Keratinocyte (primary cell): ENCODE measurements around the gene FCRL2. TPM values are rescaled to one million over a fixed set of nuclear protein-coding genes. Genes with fewer than 3 reads are reported as not detected.

ENCODE experiments used
- DNase-seq: peaks from one replicate; pipeline ENCODE4 v3.0.0-alpha.2; 2011; ENCODE audit warnings: low read depth, missing footprints, low spot score
- FAIRE-seq: peaks from 2 replicates; lab custom pipeline; 2011; peaks lifted over from hg19 to GRCh38; lab: Jason Lieb, UNC
- H2AFZ ChIP-seq: 2 replicates; pipeline ENCODE4 v1.6.0; 2012; ENCODE audit warnings: low read length, control low read depth, inconsistent platforms; ENCODE audit not compliant: control insufficient read depth
- H3K27ac ChIP-seq: 2 replicates; pipeline ENCODE4 v1.5.1; 2011; ENCODE audit warnings: low read length; ENCODE audit not compliant: control insufficient read depth, insufficient read depth
- H3K27me3 ChIP-seq: 3 replicates; pipeline ENCODE4 v1.6.0; 2011; ENCODE audit warnings: low read length; ENCODE audit not compliant: control insufficient read depth, insufficient read depth; ENCODE audit errors: extremely low read depth
- H3K36me3 ChIP-seq, 2 experiments: 2 replicates in 1 of 2; 3 replicates in 1 of 2; pipeline ENCODE4 v1.5.1; 2011; ENCODE audit warnings: low read length in 2 of 2, mild to moderate bottlenecking in 1 of 2; ENCODE audit not compliant: control insufficient read depth in 2 of 2, insufficient read depth in 2 of 2; ENCODE audit errors: extremely low read depth in 1 of 2
- H3K4me1 ChIP-seq: 3 replicates; pipeline ENCODE4 v1.5.1; 2011; ENCODE audit warnings: low read length; ENCODE audit not compliant: control insufficient read depth, insufficient read depth; ENCODE audit errors: extremely low read depth
- H3K4me2 ChIP-seq: 3 replicates; pipeline ENCODE4 v1.6.0; 2011; ENCODE audit warnings: low read depth, low read length; ENCODE audit not compliant: control insufficient read depth, insufficient read depth; ENCODE audit errors: extremely low read depth
- H3K4me3 ChIP-seq, 3 experiments: fragments of 200-600 bp in 1 of 3; sonication (generic) in 1 of 3; 2 replicates in 2 of 3; 3 replicates in 1 of 3; pipeline ENCODE4 v1.5.1; 2011 to 2016; ENCODE audit warnings: low read length in 3 of 3, mild to moderate bottlenecking in 3 of 3, control low read depth in 2 of 3, inconsistent platforms in 1 of 3, low read depth in 1 of 3, mixed read lengths in 1 of 3, mixed run types in 1 of 3, moderate library complexity in 1 of 3; ENCODE audit not compliant: control insufficient read depth in 2 of 3, insufficient read depth in 2 of 3; ENCODE audit errors: extremely low read depth in 1 of 3
- H3K79me2 ChIP-seq: 2 replicates; pipeline ENCODE4 v1.6.0; 2012; ENCODE audit warnings: low read length; ENCODE audit not compliant: control insufficient read depth, insufficient read depth
- H3K9ac ChIP-seq: 3 replicates; pipeline ENCODE4 v1.6.0; 2011; ENCODE audit warnings: low read length; ENCODE audit not compliant: control insufficient read depth, insufficient read depth; ENCODE audit errors: extremely low read depth
- H3K9me1 ChIP-seq: 3 replicates; pipeline ENCODE4 v1.6.0; 2011; ENCODE audit warnings: low read length; ENCODE audit not compliant: control insufficient read depth, insufficient read depth; ENCODE audit errors: extremely low read depth
- H3K9me3 ChIP-seq: 2 replicates; pipeline ENCODE4 v1.5.1; 2012; ENCODE audit warnings: low read depth, low read length; ENCODE audit not compliant: control insufficient read depth
- H4K20me1 ChIP-seq: 3 replicates; pipeline ENCODE4 v1.6.0; 2011; ENCODE audit warnings: low read length; ENCODE audit not compliant: control insufficient read depth, insufficient read depth; ENCODE audit errors: extremely low read depth
- CTCF ChIP-seq, 3 experiments: IDR thresholded peaks in 1 of 3; conservative IDR thresholded peaks in 1 of 3; optimal IDR thresholded peaks in 1 of 3; 2 replicates in 2 of 3; 3 replicates in 1 of 3; pipeline versions ENCODE3 to v1.5.1; 2011; ENCODE audit warnings: low read length in 3 of 3, mild to moderate bottlenecking in 3 of 3, moderate library complexity in 2 of 3, control low read depth in 1 of 3, inconsistent platforms in 1 of 3; ENCODE audit not compliant: insufficient read depth in 2 of 3; ENCODE audit errors: extremely low read depth in 1 of 3
- EZH2 ChIP-seq: IDR thresholded peaks from one replicate; pipeline ENCODE4 v1.6.1; 2012; ENCODE audit warnings: inconsistent platforms, mild to moderate bottlenecking, low read length, moderate library complexity
- dilution Hi-C: fragments of 300-500 bp; cut with MboI; formaldehyde crosslinking; loops from one replicate; pipeline ENCODE4 v1.7.0; 2020; ENCODE audit warnings: low sequenced_read_pairs; ENCODE audit not compliant: extremely low pct_ligation_motif_present
- polyA plus RNA-seq, 5 experiments: library from polyadenylated mRNA; depleted of rRNA in 3 of 5; stranded (reverse) in 3 of 5; stranded (forward) in 1 of 5; unstranded in 1 of 5; fragments of >200 nt; gene quantifications; 1 replicate in 1 of 5; 2 replicates in 3 of 5; 3 replicates in 1 of 5; pipeline versions ENCODE4 v1.2.1 to v1.2.3, GENCODE V29; 2011 to 2012; ENCODE audit warnings: missing spikeins in 2 of 5, low read depth in 1 of 5, low replicate concordance in 1 of 5

Gene FCRL2
- polyA plus RNA-seq, 1 donor (not counting 4 experiments of a cell fraction or from before 2014, with no cell fraction given) = not detected

- DNase-seq (peak; percentile 2), FAIRE-seq (peak; percentile 71)
- TF ChIP-seq CTCF (optimal IDR thresholded peaks at IDR 0.05 in 1 of 3, IDR thresholded peaks at IDR 0.05 in 1 of 3, conservative IDR thresholded peaks at IDR 0.05 in 1 of 3; ENCODE audit: extremely low read depth in 1 of 3, insufficient read depth in 2 of 3, low read length in 3 of 3) (no peak), EZH2 (no peak)
- Histone ChIP-seq H4K20me1 (no peaks in the 10 kb centered on the region), H3K9me3 (no peaks in the 10 kb centered on the region), H3K4me2 (no peak overlapping the region), H3K4me1 (no peaks in the 10 kb centered on the region), H3K27me3 (no peaks in the 10 kb centered on the region), H3K9ac (no peak overlapping the region), H3K4me3 (no peak overlapping the region), H2AFZ (no peak overlapping the region), H3K9me1 (no peaks in the 10 kb centered on the region), H3K79me2 (no peaks in the 10 kb centered on the region), H3K36me3 (no peaks in the 10 kb centered on the region), H3K27ac (no peak overlapping the region)
- dilution Hi-C loops = no loop called here
Measured at GRCh38 chr1:157798211-157798610, 21.3 kb upstream of the FCRL2 start.

- no peaks in the 10 kb centered on the region for H4K20me1 ChIP-seq
- H3K79me2 ChIP-seq = no peaks in the 10 kb centered on the region
- no peaks in the 10 kb centered on the region for H3K36me3 ChIP-seq
- no peaks in the 10 kb centered on the region for H3K9me1 ChIP-seq
- no peak for DNase-seq
- no peak for TF ChIP-seq EZH2
- no peak for TF ChIP-seq CTCF (optimal IDR thresholded peaks at IDR 0.05 in 1 of 3, IDR thresholded peaks at IDR 0.05 in 1 of 3, conservative IDR thresholded peaks at IDR 0.05 in 1 of 3; ENCODE audit: extremely low read depth in 1 of 3, insufficient read depth in 2 of 3, low read length in 3 of 3)
- H3K9me3 ChIP-seq = no peaks in the 10 kb centered on the region
- dilution Hi-C loops = no loop called here
- no peak overlapping the region for H2AFZ ChIP-seq
- no peak overlapping the region for H3K4me2 ChIP-seq
- no peaks in the 10 kb centered on the region for H3K4me1 ChIP-seq
- FAIRE-seq = no peak
- H3K27ac ChIP-seq = no peak overlapping the region
- H3K9ac ChIP-seq = no peak overlapping the region
- no peak overlapping the region for H3K4me3 ChIP-seq
- no peaks in the 10 kb centered on the region for H3K27me3 ChIP-seq
Measured at GRCh38 chr1:157785248-157785647, 8.3 kb upstream of the FCRL2 start.
